GM19035 (cell line): ENCODE measurements around the gene TBX2.

Source experiments
- ATAC-seq: cut with Tn5 transposase; IDR thresholded peaks from one replicate; pipeline ENCODE4 v1.9.1; 2021; ENCODE audit not compliant: unreplicated experiment

The TBX2 gene

DNA sequence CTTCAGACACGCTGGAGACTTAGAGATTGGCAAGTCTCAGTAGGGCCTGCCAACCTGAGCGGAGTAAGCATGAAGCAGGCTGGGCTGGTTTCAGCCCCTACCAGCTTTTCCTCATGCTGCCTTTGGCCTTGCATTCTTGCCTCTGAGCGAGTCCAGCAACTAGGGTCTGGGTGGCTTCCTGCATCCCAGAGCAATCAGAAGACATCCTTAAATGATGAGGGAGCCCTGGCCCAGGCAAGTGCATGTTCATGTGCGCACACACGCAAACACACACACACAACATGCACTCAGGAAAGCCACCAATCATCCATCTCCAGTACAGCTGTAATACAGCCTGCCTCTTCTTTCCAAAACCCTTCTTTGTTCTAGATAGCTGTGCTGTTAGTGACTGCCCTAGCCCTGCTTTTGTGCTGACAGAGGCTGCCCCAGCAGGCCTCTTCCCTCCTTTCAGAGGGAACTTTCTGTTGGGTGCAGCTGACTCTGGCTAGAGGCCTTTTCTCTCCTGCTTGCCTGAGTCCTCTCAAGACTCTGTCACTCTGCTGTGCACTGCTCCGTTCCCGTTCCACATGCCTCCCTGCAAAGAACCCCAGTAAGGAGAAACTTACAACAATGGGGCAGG, 30.7 kb upstream of the TBX2 start:
- no peak for ATAC-seq

DNA sequence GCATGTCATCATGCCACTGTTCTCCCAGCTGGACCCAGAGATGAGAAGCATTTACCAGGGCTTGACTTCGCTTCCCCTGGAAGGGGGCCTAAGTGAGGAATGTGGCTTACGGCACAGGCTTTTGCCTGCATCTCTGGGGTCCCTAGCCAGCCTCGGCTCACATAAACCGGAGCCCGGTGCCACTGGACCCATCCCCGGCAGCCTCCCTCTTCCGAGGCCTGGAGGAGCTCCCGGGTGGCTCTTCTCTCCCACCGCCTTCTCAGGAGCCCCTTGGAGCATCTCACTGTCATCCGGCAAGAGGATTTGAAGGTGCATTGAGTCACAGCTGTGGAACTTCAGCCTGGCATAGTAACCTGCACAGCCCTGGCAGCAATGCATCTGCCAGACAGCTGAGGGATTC, 29.9 kb upstream of the TBX2 start:
- no peak for ATAC-seq

DNA sequence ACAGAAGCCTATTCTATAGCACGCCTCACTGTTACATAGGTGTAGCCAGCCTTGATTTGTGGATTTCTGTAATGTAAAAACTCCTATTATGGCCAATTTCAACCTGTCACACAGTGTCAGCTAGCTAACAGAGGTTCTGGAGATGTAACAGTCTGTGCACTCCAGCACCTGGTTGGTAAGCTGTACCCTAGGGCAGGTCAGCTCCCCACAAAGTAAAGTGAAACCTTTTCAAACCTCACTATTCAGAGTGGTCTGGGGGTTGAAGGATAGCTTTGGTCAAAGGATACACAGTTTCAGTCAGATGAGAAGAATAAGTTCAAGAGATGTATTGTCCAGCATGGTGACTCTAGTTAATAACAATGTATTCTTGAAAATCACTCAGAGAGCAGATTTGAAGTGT, 28.5 kb upstream of the TBX2 start:
- no peak for ATAC-seq

DNA sequence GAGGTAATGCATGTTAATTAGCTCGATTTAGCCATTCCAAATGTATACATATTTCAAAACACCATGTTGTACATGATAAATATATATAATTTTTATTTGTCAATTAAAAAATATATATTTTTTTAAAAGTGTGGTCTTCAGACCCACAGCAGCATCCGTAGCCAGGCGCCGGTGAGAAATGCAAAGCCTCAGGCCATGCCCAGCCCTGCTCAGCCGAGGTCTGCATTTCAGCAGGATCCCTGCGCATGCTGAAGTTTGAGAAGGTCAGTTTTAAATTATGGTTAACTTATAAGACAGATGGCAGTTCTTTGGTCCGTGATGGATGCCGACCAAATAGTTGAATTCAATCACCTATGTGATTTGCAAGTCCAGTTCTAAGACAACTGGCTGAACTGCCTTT, 28.0 kb upstream of the TBX2 start:
- no peak for ATAC-seq

DNA sequence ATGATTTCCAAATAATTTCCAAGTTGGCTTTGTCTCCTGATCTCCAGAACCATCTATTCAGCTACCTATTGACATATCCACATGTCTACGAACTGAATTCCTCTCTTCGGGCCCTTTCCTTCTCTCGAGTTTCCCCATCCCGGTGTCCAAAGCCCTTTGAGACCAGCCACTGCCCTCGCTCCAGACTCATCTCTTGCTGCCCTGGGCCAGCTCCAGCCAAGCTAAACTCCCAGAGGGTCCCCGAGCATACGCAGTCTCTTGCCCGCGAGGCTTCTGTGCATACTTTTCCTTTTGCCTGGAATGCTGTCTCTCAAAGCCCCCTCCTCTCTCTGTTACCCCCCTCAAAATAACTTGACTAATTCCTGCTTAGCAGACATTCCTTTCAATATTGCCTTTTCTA, 27.2 kb upstream of the TBX2 start:
- no peak for ATAC-seq

DNA sequence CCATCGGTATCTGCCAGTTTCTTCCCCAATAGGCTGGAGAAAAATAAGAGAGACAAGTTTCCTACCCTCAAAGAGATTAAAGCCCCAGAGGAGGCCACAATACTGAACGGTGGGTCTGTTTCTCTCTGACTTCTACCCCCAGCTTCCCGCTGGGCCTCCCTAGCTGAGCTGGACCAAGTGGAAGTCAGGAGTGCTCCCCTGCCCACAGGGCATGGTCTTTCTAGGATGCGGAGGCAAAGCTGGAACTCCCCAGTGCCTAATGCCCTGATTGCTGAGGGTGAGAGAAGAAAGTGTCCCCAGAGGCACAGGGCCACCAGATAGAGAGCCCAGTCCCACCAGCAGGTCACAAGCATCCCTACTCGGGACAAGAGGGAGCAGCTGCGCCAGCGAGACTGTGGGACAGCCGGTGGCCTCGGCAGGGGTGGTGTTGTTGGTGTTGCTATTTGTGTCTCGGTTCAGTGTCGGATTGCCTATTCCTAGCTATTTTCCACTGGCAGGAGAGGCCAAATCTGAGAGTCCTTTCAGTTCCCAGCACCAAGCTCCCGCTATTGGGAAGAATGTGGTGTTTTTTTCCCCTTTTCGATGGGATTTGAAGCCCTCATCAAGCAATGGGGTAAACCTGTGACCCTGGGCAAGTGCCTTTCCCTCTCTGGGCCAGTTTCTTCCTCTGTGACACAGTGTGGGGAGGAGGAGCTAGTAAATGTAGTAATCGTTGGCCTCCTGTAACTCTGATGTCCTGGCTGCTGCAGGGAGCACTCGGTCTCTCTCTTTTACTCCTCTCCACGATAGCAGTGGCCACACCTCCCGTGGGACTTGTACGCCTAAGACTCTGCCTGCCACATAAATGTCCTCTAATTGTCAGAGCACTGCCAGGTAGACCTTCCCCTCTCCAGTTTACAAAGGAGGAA, 22.5 kb upstream of the TBX2 start:
- ATAC-seq = no peak

DNA sequence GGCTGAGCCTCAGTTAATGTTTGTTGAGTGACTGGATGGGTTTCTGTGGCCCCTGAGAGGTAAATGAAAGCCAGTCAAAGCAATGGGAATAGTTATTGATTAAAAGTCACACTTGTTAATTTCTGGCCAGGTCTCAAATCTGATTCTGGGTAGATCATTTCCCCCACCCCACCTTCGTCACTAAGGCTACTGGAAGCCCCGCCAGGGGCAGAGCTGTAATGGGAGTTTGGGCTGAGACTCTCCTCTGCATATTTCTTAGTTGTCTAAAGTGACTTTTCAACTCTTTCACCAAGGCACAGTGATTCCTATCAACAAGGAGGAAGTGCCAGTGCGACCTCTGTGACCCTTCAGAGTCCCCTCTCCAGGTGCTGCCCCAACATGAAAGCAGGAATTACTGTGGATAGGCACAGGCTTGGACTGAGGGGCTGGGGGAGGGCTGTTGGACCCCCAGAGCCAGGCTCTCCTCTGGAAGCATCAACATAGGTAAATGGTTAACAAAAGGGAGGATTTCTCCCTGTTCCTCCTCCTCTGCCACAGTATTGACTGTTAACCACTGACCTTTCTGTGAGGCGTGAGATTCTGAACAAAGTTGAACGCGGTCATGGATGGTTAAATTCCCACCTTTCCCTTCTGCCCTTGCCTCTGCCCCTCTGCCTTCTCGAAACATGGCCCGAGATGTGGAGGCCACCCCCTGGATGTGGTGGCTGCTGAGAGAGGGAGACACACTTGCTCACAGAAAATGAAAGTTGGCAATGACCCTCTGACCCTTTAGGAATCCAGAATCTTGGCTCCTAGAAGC, 20.8 kb upstream of the TBX2 start:
- ATAC-seq = no peak

DNA sequence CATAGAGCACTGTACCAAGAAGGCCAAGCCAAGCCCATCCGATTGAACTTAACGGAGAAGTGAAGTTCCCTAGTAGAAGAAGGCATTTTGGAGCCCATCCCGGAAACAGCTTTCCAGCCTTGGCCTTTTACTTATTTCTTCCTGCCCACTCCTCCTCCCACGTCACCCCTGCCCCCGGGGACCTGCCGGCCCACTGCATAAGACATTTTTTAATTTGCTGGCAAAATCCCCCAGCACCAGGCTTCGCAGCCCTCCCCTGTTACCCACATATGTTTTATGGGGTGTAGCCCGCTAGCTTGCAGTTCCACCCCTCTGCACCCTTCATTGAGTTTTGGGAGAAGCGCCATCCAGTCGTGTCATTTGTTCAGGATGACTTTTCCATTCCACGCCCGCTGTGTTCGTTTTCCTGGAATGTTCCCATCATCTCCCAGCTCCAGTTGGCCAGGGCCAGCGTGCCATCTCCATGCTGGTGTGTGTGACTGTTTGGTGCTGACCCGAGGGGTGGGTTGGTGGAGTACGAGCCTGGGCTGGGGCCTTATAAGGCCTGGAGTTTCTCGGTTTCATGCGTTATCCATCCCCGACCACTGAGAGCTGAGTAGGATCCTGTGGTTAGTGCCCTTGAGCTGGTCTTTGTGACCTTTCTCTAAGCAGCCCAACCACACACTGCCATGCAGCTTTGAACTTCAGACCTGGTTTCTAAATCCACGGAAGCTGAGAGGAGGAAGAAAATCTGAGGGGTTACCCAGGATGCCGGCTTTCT, 20.0 kb upstream of the TBX2 start:
- no peak for ATAC-seq

DNA sequence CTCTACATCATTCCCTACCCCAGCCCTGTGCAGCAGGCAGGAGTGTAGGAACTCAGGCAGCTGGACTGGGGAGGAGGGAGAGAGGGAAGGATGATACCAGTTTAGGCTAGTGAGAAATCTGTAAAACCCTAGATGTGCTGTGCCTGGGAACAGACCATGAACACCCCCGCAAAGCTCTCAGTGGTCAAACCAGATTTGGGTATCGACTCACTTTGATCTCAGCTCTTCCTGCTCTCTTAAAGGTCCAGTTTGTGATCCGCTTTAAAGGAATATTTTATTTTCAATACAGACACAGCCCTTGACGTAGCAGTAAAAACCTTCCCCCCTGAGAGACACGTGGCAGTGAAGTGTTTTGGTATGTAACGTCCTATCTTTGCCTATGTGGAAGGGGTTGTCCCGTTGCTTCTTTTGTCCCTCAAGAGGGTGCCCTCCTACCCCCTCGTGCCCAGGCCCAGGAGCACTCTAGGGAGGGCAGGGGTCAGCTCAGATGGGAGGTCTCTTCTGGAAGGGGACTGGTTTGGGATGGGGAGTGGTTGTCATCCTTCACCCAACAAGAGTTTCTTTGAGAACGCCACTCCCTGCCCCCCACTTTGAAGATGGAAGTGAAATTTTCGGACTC, 19.3 kb upstream of the TBX2 start:
- no peak for ATAC-seq

DNA sequence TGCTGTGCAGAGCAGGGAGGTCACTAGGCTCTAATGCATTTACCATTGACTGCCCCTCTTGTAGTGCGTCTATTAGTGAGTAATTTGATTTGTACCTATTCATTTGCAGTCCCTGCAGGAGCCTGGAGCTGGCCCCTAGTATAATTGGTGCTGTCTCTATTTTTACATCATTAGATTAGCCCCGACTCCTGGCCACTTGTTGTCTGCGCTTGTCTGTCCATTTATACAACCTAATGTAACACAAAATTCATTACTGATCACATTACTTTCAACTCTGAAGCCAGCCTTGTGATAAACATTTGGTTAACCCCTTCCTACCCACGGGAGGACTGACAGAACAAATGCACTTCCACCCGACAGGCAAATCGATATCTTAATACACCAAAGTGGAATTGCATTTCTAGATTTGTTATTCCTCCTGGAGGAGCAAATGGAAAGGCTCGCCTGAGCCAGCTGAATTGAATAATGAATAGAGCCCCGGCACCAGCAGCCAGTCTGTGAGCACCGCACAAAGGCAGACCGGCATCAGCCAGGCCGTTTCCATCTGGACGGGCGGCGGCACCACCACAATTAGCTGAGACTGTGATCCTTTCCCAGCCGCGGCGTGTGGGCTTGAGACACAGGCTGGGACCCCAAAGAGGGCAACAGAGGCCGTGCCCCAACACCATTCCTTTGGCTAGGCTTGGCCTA, 18.7 kb upstream of the TBX2 start:
- ATAC-seq = no peak

DNA sequence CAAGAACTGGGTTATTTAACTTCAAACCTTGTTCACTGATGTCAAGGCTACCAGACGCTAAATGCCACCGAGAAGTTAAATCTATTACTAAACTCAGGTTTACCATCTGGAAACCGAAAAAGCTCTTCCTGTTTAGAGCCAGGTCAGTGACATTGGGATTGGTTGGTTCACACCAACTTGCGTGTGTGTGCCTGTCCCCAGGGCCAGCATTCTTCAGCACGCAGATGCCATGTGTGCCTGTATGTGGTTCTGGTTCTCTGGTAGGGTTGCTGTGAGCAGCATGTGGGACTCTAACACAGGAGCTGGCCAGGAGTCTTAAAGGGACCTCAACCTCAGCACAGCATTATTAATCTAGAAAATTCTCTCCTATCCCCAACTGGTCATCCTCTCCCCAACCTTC, 18.1 kb upstream of the TBX2 start:
- no peak for ATAC-seq

DNA sequence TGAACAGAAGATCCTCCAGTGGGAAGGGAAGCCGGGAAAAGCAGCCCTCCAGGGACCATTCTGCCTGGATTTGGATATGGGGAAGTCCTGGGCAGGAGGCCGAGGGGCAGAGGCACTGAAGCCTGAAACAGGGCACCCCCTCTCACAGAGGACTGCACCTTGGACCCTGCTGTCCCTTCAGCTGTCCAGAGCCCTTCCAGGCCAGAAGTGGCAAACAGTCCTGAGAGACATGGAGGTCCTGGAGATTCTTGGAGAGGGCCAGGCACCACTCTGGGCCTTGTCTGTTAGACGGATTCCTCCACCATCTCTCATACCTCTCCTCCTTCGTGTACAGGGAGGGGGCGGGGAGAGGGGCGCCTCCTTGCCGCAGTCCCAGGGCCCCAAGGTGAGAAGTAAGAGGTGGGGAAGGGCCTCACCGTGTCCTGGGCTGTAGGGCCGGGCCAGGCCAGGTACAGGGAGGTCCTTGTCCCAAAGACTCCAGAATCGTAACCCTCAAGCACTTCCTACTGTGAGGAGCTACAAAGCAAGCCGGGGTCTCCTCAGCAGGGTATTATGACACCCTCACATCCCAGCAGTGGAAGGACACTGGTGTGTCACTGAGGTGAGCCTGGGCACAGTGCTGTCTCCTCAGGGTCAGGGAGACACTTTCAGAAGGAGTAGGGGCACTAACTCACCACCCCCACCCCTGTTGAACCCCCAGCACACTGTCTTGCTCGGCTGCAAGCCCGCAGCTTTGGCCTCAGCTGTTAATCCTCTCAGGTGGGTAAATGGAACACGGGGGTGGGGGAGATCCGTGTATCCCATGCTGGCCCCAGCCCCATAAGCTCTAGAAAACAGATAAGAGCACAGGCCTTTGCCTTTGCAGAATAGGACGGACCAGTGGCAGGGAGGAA, 16.6 kb upstream of the TBX2 start:
- no peak for ATAC-seq

DNA sequence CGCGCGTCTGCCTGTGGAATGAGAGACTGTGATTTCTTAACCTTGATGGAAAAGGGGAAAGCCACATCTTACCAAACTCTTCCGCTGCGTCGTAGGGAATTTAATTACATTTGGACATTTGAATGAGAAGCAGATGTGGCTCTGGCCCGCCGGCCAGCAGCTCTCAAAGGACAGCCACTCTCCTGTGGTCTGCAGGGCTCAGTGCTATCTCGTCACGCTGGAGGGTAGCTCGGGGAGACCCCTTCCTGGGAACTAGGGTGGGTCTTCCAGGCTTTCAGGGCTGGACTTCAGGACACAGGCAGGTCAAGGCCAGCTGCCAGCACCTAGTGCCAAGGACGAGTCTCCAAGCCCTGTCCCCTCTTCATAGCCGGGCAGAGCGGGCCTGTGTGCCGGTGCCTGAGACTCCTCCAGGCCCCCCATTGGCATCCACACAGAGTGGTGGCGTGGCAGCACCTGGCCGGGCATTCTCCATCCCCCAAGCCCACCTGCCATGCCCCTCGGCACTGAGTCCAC, 15.9 kb upstream of the TBX2 start:
- ATAC-seq = no peak

DNA sequence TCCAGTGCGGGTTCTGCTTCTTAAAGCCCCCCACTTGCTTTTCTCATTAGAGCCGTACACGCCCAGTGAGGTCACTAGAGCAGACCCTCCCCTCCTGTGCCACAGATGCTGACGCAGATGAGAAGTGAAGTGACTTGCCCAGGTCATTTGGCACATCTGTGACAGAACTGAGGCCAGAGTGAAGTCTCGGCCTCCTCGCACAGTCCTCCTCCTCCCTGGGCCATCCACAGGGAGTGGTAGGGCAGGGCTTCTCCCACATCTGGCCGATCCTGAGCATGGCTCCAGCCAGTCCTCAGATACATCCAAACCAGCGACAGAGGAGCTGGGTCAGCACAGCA, 15.3 kb upstream of the TBX2 start:
- ATAC-seq = no peak

DNA sequence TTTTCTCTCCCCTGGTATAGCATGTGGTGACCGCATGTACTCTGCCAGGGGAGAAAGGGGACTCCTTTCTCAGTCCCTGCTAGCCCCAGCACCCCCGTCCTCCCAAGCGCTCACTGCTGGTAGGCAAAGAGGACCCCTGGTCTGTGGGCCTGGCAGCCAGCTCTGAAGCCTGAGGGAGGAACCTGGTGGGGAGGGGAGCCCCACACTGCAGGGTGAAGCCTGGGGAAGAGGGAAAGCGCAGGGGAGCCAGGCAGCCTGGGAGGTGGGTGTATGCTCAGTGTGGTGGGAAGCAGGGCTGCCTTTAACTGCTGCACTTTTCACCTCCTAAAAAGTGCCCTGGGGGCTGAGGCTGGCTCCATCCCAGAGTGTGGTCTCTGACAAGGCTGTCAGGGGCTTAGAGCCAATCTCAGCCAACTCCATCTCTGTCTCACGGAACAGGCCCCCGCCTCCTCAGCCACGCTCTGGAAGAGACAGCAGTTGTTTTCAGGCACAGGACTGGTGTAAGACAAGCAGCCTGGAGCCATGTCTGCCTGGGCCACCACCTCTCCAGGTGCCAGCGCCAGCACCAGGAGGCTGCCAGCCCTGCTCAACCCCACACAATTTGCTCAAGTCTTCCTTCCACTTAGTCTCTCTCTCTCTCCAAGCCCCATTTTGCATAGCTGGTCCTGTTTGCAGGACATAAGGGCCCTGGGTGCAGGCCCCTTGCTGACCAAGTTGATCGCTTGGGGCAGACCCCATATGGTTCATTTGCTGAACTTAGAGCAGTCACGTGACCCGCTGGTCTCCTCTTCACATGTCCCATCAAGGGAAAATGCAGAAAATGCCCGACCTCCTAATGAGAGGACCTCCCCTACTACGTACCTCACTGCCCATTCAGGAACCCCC, 14.7 kb upstream of the TBX2 start:
- no peak for ATAC-seq

DNA sequence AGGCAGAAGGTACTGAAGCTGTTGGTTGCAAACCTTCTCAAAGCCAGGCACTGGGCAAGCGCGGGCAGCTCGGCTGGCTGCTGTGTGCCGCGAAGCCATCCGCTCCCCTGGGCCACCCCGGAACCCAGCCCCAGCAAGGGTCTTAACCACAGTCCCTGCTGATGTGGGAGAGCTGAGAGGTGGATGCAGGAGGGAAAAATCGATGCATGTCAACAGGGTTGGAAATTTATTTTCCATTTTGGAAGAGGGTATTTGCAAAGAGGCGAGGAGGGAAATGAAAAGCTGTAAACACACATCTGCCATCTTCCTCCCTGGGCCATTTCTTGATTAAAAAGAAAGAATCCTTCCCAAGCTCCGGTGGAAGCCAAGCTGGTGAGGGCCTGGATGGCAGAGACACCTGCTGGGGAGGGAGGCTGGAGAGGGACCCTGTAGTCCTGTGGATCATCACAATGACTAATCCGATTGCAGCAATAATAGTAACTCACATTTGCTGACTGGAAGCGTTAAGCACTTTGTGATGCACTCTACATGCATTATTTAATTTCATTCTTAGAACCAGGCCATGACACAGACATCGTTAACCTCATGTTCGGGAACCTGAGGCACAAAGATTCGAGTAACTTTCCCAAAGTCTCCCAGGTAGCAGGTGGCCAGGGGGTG, 13.9 kb upstream of the TBX2 start:
- ATAC-seq = no peak

DNA sequence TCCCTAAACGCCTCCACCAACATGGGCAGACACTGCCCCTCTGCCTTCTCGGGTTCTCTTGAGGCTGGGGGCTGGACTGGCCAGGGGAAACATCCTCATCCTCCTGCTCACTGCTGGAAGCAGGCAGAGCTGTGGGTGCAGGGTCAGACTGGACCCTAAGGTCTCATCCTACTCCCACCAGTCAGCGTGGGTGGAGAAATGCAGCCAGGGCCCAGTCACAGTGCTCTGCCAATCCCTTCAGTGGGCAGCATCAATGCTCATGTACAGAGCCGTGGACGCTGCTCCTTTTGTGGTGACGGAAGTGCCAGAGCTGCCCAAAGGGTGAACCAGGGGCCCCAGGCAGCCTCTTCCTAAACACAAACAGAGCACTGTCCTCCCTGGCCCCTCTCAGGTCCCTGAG, 13.4 kb upstream of the TBX2 start:
- ATAC-seq = no peak

DNA sequence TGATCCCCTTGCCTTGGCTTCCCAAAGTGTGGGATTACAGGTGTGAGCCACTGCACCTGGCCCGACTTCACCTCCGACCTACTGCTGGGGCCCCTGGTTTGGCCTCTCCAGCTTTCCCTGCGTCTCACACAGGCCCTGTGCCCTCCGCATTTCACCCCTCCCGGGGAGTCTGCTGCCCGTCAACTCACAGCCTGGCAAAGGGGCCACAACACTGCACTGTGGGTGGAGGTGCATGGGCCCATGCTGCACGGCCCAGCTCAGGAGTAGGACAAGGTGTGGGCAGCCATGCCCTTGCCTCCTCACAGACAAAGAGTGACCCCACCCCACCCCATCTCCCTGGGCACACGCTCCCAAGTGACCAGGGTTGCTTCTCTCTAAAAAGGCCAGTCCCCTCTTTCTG, 12.6 kb upstream of the TBX2 start:
- ATAC-seq = no peak
